Hematopoietic multipotent progenitor cell treated with erythropoietin and hydrocortisone succinate and interleukin-3 and kit ligand, for 8 days (in vitro differentiated cells): ENCODE results near the gene FAM120AOS.

ENCODE experiments used
- DNase-seq: peaks from one replicate; pipeline ENCODE4 v3.0.0-alpha.2; 2015

The FAM120AOS gene

DNA sequence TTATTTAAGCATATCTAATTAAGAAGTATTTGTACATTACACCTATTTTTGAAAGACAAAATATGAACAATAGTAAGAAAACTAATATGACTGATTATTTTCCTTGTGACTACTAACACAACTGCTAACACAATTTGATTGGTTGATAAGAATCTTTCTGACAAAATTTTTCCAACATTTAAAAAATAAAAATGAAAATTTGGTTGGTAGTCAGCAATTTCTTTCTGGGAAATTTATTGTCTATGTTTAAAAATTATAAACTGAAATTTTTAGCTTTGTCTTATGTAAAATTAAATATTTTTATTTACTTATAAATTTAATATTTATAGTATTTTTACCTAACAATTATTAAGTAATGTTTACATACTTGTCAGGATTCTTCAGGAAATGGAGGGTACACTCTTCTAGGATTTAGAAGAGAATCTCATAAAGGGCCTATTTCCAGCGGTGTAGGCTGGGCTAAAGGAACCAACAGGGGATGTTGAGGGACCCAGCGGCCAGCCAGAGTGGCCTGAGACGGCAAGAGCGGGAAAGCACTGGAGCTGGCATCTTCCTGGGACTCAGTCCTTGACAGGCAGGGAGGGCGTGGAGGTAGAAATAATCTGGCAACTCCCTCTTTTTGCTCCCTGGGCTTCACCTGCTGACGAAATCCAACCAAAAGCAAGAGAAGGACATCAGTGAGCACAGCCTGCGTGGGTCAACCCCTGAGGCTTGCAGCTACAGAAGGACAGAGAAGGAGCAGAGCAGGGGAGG lies 16.6 kb downstream of the FAM120AOS start:
- no peak for DNase-seq

DNA sequence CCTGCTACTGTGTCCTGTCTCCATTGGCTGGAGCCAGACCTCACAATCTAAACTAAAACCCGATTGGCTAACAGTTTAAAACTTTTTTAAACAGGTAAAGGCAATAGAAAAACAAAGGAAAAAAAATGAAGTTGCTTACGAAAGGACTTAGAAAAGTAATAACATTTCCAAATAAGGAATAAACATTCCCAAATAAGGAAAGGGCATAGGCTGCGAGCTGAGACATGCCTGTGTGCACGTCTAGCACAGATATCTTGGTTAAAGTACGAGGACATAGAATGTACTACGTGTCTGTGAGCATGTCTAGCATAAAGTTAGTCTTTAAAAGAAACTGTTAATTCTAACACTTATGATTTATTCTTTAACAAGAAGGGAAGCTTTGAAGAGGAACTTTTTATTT lies 17.2 kb downstream of the FAM120AOS start:
- no peak for DNase-seq

DNA sequence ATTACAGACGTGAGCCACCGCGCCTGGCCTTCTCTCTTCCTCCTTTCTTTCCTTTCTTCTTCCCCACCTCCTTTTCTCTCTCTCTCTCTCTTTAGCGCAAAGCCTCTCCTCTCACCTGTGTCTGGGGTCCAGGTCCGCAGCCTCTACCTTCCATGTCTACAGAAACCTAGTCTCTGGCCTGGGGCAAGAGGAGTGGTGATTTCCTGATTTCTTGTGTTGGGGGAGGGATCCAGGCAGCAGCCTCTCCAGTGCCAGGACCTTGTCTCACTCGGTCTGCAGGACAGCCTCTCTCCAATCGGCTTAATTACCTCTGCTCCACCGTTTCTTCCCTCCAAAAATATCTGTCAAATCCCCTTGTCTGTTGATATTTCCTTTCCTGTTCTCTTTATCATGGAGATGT lies 18.0 kb downstream of the FAM120AOS start:
- DNase-seq, result no peak

DNA sequence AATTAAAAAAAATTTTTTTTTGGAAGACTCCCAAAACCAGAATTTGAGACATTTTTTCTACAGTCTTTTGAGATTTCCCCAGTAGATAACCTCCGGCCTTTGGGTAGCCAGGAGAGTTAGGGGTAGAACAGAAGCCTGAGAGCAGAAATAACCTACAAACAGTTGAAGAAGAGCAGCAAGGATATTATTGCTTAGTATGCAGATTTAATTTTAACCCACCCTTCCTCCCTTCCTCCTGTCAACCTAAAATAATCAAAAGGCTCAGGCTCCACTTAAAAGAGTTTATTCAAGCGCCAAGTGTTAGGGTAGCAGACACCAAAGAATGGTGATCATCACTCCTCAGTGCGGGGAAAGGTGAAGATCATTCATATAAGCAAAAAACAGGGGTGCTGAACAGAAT lies 19.3 kb downstream of the FAM120AOS start:
- no peak for DNase-seq

GRCh38 chr9:93432964-93433363 lies 20.4 kb downstream of the FAM120AOS start:
- no peak for DNase-seq

DNA sequence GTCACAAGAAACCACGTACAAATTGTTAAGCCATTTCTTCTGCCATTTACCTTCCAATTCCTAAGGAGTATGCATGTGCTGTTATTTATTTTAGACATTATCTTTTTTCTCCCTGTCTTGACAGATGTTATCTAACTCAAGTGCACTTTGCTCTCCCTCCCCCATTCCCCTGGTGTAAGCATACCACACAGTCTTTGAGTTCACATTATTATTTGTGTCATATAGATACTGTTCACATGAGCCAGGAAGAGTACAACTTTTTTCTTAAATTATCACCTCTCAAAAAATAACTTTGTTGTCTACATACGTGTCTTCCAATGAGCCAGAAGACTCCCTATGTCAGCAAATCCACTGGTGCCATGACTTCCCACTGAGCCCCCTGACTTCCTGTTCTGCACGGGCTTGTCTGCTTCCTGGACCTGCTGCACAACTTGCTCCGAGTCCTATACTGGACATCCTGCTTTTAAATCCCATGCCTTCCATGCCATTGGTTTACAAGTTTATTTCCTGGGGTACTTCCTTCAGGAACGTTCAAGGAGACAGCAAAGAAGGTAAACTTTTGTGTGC lies 21.8 kb downstream of the FAM120AOS start:
- DNase-seq, result no peak

DNA sequence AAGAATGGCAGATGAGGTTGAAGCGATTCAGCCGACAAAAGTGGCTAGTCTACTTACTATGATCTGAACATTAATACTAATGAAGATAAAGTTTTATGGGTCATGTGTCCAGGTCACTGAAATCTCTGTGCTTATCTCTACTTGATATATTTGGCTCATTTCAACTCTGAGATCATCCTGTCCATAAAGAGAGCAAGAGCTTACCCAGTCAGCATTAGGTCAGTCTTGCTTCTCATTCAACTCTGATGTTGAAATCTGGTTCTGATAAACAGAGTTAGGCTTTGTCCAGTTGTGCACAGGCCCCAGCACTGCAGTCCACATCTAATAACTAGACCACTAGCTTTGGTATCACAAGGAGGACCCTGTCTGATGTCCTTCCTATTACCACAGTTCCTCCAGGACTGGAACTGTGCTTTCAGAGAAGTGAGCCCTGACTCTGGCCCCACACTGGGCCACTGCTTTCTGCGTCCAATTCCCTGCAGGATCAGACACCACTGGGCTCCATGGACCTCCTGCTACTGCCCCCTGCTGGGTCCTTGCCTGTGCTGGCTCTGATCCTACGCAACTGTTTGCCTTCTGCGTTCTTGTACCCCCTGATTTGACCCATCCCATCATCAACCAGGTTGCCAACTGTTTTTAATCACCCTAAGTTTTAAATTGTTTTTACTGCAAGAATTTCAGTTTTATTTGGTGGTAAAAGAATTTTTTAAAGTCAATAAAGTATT lies 25.6 kb downstream of the FAM120AOS start:
- DNase-seq, result no peak

DNA sequence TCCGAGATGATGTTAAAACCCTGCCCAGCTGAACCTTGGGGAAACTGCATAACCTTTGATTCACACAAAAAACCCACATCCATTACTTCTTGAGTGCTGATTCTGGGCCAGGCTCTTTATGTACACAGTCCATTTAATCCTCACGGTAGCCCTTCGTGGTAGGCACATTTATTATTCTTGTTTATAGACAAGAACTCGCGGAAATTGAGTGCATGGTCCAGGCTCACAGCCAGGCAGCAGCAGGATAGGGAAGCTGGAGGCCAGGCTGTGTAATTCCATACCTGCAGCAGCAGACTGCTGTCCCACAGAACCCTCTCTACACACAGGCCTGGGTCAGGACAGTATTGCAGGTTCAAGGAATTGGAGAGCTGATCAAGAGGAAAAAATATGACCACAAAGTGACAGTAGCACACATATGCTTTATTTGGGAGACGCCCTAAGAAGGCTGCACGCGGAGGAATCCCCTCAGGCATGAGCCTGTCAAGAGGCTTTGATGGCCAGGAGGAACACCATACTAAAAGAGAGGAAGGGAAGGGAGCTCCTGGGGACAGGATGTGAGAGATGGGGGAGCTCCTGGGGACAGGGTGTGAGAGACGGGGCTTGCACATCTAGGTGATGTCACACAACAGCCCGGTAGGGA lies 30.3 kb downstream of the FAM120AOS start:
- no peak for DNase-seq

DNA sequence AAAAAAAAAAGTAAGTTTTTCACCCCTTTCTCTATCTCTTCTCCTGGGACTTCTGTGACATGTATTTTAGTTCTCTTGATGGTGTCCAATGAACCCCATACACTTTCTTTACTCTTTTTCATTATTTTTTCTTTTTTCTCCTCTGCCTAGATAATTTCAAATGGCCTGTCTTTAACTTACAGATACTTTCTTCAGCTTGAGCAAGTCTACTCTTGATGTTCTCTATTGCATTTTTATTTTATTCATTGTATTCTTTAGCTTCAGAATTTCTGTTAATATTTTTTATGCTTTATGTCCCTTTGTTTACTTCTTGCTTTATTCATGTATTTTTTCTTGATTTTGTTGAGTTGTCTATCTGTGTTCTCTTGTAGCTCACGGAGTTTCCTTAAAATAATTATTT lies 34.4 kb downstream of the FAM120AOS start:
- DNase-seq, result no peak

DNA sequence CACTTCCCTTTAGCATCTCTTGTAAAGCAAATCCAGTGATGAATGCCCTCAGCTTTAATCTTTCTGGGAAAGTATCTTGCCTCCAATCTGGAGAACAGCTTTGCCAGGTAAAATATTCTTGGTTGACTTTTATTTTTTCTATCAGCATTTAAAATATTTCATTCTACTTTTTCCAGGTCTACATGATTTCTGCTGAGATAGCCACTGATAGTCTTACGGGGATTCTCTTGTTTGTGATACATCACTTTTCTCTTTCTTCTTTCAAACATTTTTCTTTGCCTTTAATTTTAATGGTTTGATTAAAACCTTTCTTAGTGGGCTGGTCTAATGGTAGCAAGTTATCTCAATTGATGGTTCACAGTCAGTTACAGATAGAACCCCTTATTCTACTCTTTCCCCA lies 35.8 kb downstream of the FAM120AOS start:
- no peak for DNase-seq

DNA sequence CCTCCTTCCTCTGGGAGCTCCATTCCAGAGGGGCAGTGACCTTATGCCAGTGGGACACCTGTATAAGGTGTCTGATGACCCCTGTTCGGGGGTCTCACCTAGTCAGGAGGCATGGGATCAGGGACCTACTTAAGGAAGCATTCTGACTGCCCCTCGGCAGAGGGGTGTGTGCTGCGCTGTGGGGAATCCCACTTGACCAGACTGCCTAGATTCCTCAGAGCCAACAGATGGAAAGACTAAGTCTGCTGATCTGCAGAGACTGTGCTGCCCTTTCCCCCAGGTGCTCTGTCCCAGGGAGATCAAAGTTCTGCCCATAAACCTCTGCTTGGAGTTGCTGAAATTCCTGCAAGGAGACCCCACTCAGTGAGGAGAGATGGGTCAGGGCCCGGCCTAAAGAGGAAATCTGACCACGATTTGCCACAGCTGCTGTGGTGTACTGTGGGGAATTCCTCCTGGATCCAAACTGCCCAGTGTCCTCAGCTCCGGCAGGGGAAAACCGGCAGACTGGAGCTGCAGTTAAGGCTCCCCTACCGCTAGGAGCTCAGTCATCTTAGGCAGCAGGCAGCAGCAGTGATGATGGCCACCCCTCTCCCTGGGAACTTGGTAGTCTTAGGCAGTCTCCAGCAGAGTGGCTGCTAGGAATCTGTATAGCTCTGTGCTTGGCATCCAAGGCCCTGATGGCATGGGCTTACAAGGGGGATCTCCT lies 36.7 kb downstream of the FAM120AOS start:
- no peak for DNase-seq

DNA sequence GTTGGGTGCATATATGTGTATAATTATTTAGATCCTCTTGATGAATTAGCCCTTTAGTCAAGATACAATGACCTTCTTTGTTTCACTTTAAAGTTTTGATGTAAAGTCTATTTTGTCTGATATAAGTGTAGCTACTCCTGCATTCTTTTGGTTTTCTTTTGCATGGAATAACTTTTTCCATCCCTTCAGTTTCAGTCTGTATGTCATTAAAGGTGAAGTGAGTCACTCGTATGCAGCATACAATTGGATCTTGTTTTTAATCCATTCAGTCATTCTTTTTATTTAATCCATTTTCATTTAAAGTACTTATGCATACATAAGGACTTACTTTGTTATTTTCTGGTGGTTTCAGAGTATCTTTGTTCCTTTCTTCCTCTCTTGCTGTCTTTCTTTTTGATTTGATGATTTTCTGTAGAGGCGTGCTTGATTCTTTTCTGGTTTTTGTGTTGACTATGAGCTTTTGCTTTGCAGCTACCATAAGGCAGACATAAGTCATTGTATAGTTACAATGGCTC lies 38.1 kb downstream of the FAM120AOS start:
- no peak for DNase-seq

GRCh38 chr9:93413530-93413929 lies 39.9 kb downstream of the FAM120AOS start:
- no peak for DNase-seq

DNA sequence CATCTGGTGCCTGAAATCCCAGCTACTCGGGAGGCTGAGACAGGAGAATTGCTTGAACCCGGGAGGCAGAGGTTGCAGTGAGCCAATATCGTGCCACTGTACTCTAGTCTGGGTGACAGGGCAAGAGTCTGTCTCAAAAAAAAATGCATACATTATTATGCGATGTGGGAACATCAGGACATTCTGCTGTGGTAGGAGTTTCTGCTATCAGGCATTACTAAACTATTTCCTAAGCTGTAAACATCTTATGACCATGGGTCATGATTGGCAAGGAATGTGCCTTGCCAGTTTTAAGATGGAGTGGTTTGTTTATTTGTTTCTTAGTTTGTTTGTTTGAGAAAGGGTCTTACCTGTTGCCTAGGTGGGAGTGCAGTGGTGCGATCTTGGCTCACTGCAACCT lies 47.0 kb downstream of the FAM120AOS start:
- DNase-seq, result no peak

DNA sequence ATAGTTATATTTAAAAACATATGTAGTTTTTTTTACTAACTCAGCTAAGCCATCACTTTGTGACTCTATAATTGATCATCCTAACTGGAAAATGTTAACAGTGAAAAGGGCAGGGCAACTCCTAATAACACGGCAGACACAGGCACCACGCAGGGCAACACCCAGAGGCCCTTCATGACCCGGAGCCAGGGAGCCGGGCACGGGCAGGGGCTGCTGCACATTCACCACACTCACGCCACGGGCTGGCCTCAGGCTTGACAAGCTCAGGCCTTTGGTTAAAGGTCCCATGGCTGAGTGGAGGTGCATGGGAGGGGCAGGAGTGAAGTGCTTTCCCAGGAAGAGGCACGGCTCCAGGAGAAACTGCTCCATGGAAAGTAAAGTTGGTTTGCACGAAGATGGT lies 54.9 kb downstream of the FAM120AOS start:
- DNase-seq, result no peak

DNA sequence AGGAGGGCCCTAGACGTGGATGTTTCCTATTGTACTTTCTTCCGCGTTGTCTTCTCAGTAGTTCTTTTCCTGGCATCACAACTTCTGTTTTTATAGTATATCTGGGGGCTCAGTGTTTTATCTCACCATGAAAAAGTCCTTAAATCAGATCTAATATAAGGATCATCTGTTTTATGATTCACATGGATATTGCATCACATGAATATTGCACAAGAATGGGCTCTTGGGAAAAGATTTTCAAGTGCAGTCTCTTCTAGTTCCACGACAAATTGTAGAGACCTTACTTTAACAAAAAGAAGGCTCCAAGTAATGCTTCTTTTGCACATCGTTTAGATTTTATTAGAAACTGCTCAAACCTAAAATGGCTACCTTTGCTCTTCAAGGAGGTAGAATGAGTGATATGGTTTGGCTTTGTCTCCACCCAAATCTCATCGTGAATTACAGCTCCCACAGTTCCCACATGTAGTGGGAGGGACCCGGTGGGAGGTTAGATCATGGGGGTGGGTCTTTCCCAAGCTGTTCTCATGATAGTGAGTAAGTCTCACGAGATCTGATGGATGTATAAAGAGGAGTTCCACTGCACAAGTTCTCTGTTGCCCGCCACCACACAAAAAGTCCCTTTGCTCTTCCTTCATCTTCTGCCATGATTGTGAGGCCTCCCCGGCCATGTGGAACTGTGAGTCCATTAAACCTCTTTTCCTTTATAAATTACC lies 55.6 kb downstream of the FAM120AOS start:
- DNase-seq, result no peak
